Esophagus muscularis mucosa (tissue), 4 donors: Measurements from ENCODE around the gene ABCD3.

ENCODE experiments used
- EP300 ChIP-seq: sonication (generic); formaldehyde crosslinking; IDR thresholded peaks from one replicate; pipeline ENCODE4 v1.6.1; 2017; ENCODE audit warnings: antibody characterized with exemption
- POLR2A ChIP-seq: fragments of 450-650 bp; IDR thresholded peaks from one replicate; pipeline ENCODE4 v1.6.1; 2017; ENCODE audit warnings: antibody characterized with exemption, moderate library complexity, mild to moderate bottlenecking, low read depth
- POLR2AphosphoS5 ChIP-seq, 2 donors: sonication (generic); formaldehyde crosslinking; IDR thresholded peaks; one replicate each; pipeline ENCODE4 v1.6.1; 2017; ENCODE audit warnings: antibody characterized with exemption in 2 of 2
- TF ChIP-seq, protein P1 (sequence below), 3 experiments: fragments of 200-600 bp in 2 of 3; fragments of 450-650 bp in 1 of 3; sonication (generic) in 2 of 3; IDR thresholded peaks; one replicate each; pipeline ENCODE4 v1.5.1; 2017 to 2019; ENCODE audit warnings: antibody characterized with exemption in 3 of 3, mild to moderate bottlenecking in 2 of 3, moderate library complexity in 1 of 3

- TF ChIP-seq, protein P1, sequence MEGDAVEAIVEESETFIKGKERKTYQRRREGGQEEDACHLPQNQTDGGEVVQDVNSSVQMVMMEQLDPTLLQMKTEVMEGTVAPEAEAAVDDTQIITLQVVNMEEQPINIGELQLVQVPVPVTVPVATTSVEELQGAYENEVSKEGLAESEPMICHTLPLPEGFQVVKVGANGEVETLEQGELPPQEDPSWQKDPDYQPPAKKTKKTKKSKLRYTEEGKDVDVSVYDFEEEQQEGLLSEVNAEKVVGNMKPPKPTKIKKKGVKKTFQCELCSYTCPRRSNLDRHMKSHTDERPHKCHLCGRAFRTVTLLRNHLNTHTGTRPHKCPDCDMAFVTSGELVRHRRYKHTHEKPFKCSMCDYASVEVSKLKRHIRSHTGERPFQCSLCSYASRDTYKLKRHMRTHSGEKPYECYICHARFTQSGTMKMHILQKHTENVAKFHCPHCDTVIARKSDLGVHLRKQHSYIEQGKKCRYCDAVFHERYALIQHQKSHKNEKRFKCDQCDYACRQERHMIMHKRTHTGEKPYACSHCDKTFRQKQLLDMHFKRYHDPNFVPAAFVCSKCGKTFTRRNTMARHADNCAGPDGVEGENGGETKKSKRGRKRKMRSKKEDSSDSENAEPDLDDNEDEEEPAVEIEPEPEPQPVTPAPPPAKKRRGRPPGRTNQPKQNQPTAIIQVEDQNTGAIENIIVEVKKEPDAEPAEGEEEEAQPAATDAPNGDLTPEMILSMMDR (IDR thresholded peaks at IDR 0.05), result no peak
- TF ChIP-seq POLR2AphosphoS5 (IDR thresholded peaks at IDR 0.05), result no peak
- no peak for TF ChIP-seq POLR2A
- TF ChIP-seq EP300, result no peak
Observed at GRCh38 chr1:94503153-94503552, 85.0 kb downstream of the ABCD3 start.
